ENCODE measurements around the gene ABCA4.

The ABCA4 gene

GRCh38 chr1:94103608-94104007, 17.3 kb downstream of the ABCA4 start:
- DNase-seq = no peak

GRCh38 chr1:94101613-94102525, 19.1 kb downstream of the ABCA4 start:
- no peak for DNase-seq

- no peak for DNase-seq
These were observed 19.9 kb downstream of the ABCA4 start for GRCh38 chr1:94100785-94101612.

GRCh38 chr1:94100129-94100784, 20.7 kb downstream of the ABCA4 start:
- no peak for DNase-seq

- no peak for DNase-seq
These were observed 21.6 kb downstream of the ABCA4 start for GRCh38 chr1:94099303-94099702.

GRCh38 chr1:94098585-94099111, 22.3 kb downstream of the ABCA4 start:
- DNase-seq = no peak

- no peak for DNase-seq
These were observed 24.0 kb downstream of the ABCA4 start for GRCh38 chr1:94096797-94097549.

- DNase-seq = no peak
These were observed 25.0 kb downstream of the ABCA4 start for GRCh38 chr1:94095744-94096469.

GRCh38 chr1:94095112-94095637, 25.8 kb downstream of the ABCA4 start:
- DNase-seq = peak; percentile 37

GRCh38 chr1:94094469-94095111, 26.4 kb downstream of the ABCA4 start:
- DNase-seq = no peak

- no peak for DNase-seq
These were observed 27.0 kb downstream of the ABCA4 start for GRCh38 chr1:94093996-94094395.

- no peak for DNase-seq
These were observed 27.6 kb downstream of the ABCA4 start for GRCh38 chr1:94093396-94093795.

- no peak for DNase-seq
These were observed 28.7 kb downstream of the ABCA4 start for GRCh38 chr1:94092210-94092613.

- no peak for DNase-seq
These were observed 30.2 kb downstream of the ABCA4 start for GRCh38 chr1:94090761-94091160.

- DNase-seq = no peak
These were observed 33.8 kb downstream of the ABCA4 start for GRCh38 chr1:94087193-94087592.

- DNase-seq = no peak
These were observed 36.4 kb downstream of the ABCA4 start for GRCh38 chr1:94084547-94084946.

GRCh38 chr1:94084085-94084484, 36.9 kb downstream of the ABCA4 start:
- no peak for DNase-seq

- DNase-seq = peak; percentile 72
These were observed 37.3 kb downstream of the ABCA4 start for GRCh38 chr1:94083681-94084080.

GRCh38 chr1:94081566-94082344, 39.2 kb downstream of the ABCA4 start:
- no peak for DNase-seq

- DNase-seq = no peak
These were observed 41.0 kb downstream of the ABCA4 start for GRCh38 chr1:94079989-94080388.
